HG02642 (cell line): ENCODE measurements around the gene BRD1.
"Not testable (repeated sequence)": the region's sequence is repeated elsewhere in the genome, so short reads cannot be mapped to it uniquely, and the experiment has no call there.

Experiments used
- ATAC-seq: cut with Tn5 transposase; IDR thresholded peaks from one replicate; pipeline ENCODE4 v1.9.1; 2021; ENCODE audit warnings: mild to moderate bottlenecking; ENCODE audit not compliant: unreplicated experiment, poor library complexity

Gene BRD1

GRCh38 chr22:49771266-49772065 is 56.2 kb downstream of the BRD1 start:
- ATAC-seq, result no peak

- ATAC-seq, result no peak
These were observed 57.0 kb downstream of the BRD1 start for GRCh38 chr22:49770547-49771265.

DNA sequence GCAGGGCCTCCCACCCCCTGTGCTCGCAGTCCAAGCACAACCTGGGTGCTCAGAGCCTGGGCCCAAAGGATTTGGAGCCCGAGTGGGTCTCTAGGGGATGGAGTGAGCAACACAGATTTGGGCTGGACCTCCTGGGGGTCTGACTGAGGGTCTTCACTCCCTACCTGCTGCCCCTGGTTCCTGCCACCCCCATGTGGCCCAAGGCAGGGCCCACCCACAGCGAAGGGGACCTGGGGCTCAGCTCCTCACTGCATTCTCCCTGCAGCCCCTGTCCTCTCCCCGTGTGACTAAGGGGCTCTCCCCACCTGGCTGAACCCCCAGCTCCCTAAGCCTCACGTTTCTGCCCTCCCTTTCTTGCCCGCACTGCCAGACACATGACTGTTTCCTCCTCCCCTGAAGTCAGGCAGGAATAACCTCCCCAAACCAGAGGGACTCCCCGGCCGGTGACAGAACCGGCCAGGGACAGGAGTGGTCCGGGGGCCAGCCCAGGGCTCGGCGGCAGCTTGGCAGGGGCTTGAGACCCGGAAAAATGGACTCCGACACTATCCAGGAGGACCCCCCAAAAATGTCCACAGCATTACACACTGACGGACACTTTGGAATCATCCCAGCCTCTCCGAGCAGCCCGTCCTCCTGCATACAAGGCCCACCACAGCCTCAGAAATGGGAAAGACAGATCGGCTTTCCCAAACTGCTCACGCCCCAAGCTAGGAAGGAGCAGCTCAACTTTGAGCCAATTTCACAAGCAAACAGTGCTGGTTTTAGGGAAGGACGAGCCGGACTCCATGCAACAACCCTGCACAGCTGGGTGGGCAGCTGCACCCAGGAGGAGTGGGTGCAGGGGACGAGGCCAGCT is 57.8 kb downstream of the BRD1 start:
- no peak for ATAC-seq

GRCh38 chr22:49768951-49769690 is 58.6 kb downstream of the BRD1 start:
- no peak for ATAC-seq

DNA sequence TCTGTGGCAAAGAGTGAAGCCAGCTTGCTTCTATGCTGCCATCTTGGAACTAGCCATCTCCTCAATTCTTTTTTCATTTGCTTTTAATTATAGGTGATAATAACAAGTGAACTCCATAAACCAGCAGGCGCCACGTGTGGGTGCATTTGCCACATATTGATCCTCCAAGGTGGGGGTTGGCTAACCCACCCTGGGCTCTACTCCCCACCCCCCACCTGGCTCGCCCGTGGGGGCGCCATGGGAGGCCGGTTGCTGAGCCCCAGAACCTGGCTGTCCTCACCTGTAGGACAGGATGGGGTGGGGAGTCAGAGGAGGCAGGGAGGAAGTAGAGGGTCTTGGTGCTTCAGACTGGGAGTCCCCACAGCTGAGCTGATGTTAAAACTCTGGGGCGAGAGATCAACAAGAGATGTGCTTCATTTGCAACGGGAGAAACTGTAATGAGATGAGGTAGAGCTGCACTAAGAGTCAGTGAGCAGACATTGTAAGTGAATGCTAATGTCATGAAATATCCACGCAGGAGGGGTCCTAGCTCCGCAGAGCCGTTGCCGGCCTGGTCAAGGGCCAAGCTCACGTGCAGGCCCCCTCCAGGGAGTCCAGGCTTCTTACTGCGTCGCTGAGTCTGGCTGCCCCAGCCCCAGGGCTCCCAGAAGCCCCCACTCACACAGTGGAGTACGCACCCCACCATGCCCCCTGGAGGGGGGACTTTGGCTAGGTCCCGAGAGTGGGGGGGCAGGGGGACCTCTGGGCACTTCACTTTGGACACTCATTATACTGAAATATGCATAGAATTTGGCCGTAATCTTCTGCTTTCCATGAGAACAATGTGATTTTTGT is 59.4 kb downstream of the BRD1 start:
- ATAC-seq, result no peak

DNA sequence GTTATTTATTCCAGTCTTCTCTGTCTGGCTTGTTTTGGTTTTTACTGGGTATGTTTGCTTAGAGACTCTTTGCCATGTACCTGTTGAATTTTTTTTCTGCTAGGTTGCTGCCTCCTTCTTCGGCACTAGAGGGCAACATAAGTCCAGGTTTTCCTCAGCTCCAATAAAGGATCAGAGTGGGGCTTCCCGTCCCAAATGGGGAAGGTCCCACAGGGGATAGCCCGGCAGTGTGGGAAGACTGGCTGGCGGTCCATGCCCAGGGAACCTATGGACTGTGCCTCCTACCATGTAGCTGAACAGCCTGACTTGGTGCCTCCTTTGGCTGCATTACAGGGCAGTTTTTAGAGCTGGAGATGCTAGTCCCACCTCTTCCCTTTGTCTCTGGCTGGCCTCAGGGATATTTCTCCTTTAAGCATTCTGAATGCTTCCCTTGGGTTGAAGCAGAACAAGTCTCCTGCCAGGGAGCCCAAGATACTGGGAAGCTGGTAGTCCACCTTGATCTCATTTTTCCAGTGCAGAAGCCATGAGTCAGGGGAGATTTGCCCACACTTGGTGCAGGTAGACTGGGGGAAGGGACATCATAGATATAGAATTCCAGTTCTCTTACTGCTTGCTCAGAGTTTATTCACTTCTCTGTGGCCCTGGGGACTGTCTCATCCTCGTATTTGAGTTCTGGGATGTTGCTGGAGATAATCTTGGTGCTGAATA is 60.2 kb downstream of the BRD1 start:
- ATAC-seq, result no peak

GRCh38 chr22:49765951-49766350 is 61.7 kb downstream of the BRD1 start:
- ATAC-seq, result no peak

DNA sequence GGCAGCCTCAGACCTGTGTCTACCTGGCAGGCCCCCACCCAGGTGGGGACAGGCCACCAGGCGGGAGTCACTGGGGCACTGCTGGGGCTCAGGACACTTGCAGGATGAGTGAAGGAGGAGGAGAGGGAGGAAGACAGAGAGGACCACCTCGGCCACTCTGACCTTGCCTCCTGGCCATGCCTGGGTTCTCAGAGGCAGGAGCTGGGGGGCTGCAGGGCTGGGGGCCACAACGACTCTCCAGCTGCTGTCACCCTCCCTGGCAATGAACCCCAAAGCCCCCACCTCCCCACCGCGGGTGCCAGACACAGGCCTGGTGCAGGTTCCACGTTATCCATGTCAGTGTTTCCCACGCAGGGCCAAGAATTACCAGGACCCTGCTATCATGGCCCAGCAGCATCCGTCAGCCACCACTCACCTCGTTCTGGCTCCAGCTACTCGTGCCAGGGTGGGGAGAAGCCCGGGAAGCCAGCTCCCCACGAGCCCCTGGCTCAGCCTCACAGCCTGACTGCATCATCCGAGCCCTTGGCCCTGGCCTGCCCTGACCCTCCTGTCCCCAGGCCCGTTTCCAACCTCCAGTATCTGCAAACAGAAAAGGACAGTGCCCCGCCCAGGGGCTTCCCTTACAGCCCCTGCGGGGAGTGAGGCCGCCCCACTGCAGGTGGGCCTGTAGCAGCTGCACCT is 62.4 kb downstream of the BRD1 start:
- no peak for ATAC-seq

DNA sequence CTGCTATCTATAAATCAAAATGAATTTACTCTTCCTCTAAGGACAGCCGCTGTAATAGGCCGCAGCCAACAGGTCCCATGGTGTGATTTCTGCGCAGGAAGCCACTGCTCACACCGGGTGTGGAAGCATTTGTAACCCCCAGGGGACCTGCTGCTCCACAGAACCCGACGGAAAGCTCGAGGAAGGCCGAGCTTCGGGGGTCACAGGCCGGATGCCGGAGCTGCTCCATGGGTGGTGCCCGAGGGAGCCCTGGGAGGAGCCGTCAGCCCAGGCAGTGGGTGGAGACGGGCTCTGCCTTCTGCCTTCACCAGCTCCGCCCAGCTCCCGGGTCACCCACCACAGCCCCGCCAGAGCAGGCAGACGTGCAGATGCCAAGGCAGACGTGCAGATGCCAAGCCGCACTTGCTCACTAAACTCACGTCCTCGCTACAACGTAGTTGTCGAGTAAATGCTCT is 63.5 kb downstream of the BRD1 start:
- no peak for ATAC-seq

DNA sequence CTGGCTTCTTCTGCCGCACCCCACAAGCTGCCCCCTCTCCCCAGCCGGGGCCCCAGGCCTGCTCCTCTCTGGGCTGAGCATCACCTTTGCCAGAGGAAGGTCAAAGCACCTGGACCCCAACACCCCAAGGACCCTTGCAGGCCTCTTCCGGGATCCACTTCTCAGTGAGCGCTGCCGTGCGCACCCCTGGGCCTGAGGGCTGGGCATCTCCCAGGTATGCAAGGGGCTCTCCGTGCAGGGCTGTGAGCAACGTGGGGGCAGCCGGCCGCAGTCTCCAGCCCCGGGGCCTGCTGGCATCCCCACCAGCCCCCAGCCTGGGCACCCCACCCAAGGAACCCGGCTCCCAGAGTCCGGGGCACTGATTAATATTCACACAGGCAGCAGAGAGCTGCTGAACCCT is 64.0 kb downstream of the BRD1 start:
- no peak for ATAC-seq

GRCh38 chr22:49763138-49763537 is 64.5 kb downstream of the BRD1 start:
- no peak for ATAC-seq

- not testable (repeated sequence) for ATAC-seq
These were observed 65.1 kb downstream of the BRD1 start for GRCh38 chr22:49762571-49762970.

DNA sequence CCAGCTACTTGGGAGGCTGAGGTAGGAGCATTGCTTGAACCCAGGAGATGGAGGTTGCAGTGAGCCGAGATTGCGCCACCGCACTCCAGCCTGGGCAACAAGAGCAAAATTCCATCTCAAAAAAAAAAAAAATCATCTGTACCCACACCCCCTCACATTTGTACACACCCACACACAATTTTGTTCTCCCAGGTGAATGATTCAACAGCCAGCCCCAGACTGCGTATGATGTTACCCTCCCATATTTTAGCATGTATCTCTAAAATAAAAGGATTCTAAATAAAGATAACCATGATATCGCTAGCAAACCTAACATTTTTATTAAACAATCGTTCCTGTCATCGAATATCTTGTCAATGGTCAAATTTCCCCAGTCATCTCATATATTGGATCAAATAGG is 65.8 kb downstream of the BRD1 start:
- no peak for ATAC-seq

GRCh38 chr22:49760630-49761571 is 66.8 kb downstream of the BRD1 start:
- peak; percentile 65 for ATAC-seq

DNA sequence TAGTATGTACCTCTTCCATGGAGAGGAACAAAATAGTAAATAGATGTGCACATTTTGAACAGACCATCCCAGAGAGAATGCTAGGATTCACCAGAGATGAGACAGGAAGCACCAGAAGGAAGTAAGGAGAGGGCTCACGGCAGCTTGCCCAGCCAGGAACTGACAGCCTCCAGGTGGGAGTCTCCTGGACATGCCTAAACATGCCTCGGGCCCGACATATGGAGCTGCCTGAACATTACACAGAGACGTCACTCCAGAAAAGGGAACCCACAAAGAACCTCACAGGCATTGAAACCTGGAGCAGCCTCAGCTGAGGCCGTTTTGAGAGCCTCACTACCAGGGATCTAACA is 67.4 kb downstream of the BRD1 start:
- no peak for ATAC-seq

GRCh38 chr22:49756676-49757075 is 71.0 kb downstream of the BRD1 start:
- ATAC-seq, result no peak

GRCh38 chr22:49756201-49756600 is 71.5 kb downstream of the BRD1 start:
- ATAC-seq, result no peak
